Neural progenitor cell (in vitro differentiated cells): ENCODE measurements around the gene PPIA.

Experiments
- CTCF ChIP-seq: fragments of 200-600 bp; sonication (generic); IDR thresholded peaks from 2 replicates; pipeline ENCODE4 v1.5.1; 2017; ENCODE audit warnings: antibody characterized with exemption, mild to moderate bottlenecking
- EZH2 ChIP-seq: fragments of 200-600 bp; sonication (generic); IDR thresholded peaks from 2 replicates; pipeline ENCODE4 v1.6.1; 2017; ENCODE audit warnings: antibody characterized with exemption, mild to moderate bottlenecking, moderate library complexity
- EZH2phosphoT487 ChIP-seq: fragments of 200-600 bp; sonication (generic); IDR thresholded peaks from 2 replicates; pipeline ENCODE4 v1.6.1; 2017; ENCODE audit warnings: antibody characterized with exemption

GRCh38 chr7:44759246-44759645 is 37.2 kb upstream of the PPIA start:
- no peak for TF ChIP-seq CTCF
- TF ChIP-seq EZH2, result no peak
- no peak for TF ChIP-seq EZH2phosphoT487
